ENCODE measurements around the gene CADM2. TPM values are rescaled to one million over a fixed set of nuclear protein-coding genes. Genes with fewer than 3 reads are reported as not detected.
"Not testable (repeated sequence)": the region's sequence is repeated elsewhere in the genome, so short reads cannot be mapped to it uniquely, and the experiment has no call there.

Gene CADM2
- total RNA-seq, 2 experiments from 2014 or later = 0.30 to 0.58 TPM

GRCh38 chr3:85660451-85660850, 701.7 kb downstream of the CADM2 start:
- Mint-ChIP-seq H3K27me3 (no peaks in the 10 kb centered on the region), H3K36me3 (no peaks in the 10 kb centered on the region), H3K27ac (no peak overlapping the region), H3K4me3 (no peak overlapping the region), H3K4me1 (no peaks in the 10 kb centered on the region), H3K9me3 (ENCODE audit: low read depth) (no peaks in the 10 kb centered on the region)
- CTCF ChIA-PET = no interaction called here
- ATAC-seq (no peak), DNase-seq (no peak)

- Mint-ChIP-seq H3K9me3 (ENCODE audit: low read depth) (peaks cover 2% of the 10 kb centered on the region), H3K36me3 (no peaks in the 10 kb centered on the region), H3K27ac (no peak overlapping the region), H3K4me1 (no peaks in the 10 kb centered on the region), H3K27me3 (no peaks in the 10 kb centered on the region), H3K4me3 (no peak overlapping the region)
- no peak for DNase-seq
- CTCF ChIA-PET = no interaction called here
- no peak for ATAC-seq
These were observed 703.7 kb downstream of the CADM2 start for GRCh38 chr3:85662462-85662861.

- H3K36me3 Mint-ChIP-seq = no peaks in the 10 kb centered on the region
- H3K27ac Mint-ChIP-seq = no peak overlapping the region
- no peaks in the 10 kb centered on the region for H3K27me3 Mint-ChIP-seq
- DNase-seq = no peak
- CTCF ChIA-PET = no interaction called here
- no peaks in the 10 kb centered on the region for H3K4me1 Mint-ChIP-seq
- no peak for ATAC-seq
- H3K9me3 Mint-ChIP-seq (ENCODE audit: low read depth) = peaks cover 4% of the 10 kb centered on the region
- no peak overlapping the region for H3K4me3 Mint-ChIP-seq
These were observed 709.0 kb downstream of the CADM2 start for GRCh38 chr3:85667744-85668143.

GRCh38 chr3:85670634-85671205, 711.9 kb downstream of the CADM2 start:
- CTCF ChIA-PET = no interaction called here
- DNase-seq (no peak), ATAC-seq (no peak)
- no peaks in the 10 kb centered on the region for H3K36me3 Mint-ChIP-seq
- H3K9me3 Mint-ChIP-seq (ENCODE audit: low read depth) = peaks cover 6% of the 10 kb centered on the region
- no peak overlapping the region for H3K4me3 Mint-ChIP-seq
- H3K27ac Mint-ChIP-seq = no peak overlapping the region
- H3K27me3 Mint-ChIP-seq = no peaks in the 10 kb centered on the region
- no peaks in the 10 kb centered on the region for H3K4me1 Mint-ChIP-seq

GRCh38 chr3:85672761-85673160, 714.0 kb downstream of the CADM2 start:
- H3K36me3 Mint-ChIP-seq = no peaks in the 10 kb centered on the region
- CTCF ChIA-PET = no interaction called here
- no peak overlapping the region for H3K4me3 Mint-ChIP-seq
- no peaks in the 10 kb centered on the region for H3K4me1 Mint-ChIP-seq
- peaks cover 4% of the 10 kb centered on the region for H3K9me3 Mint-ChIP-seq (ENCODE audit: low read depth)
- no peaks in the 10 kb centered on the region for H3K27me3 Mint-ChIP-seq
- H3K27ac Mint-ChIP-seq = no peak overlapping the region
- DNase-seq (no peak), ATAC-seq (no peak)

- H3K4me1 Mint-ChIP-seq = no peaks in the 10 kb centered on the region
- CTCF ChIA-PET = no interaction called here
- no peaks in the 10 kb centered on the region for H3K27me3 Mint-ChIP-seq
- no peak overlapping the region for H3K4me3 Mint-ChIP-seq
- H3K36me3 Mint-ChIP-seq = no peaks in the 10 kb centered on the region
- H3K9me3 Mint-ChIP-seq (ENCODE audit: low read depth) = no peaks in the 10 kb centered on the region
- ATAC-seq = no peak
- no peak for DNase-seq
- H3K27ac Mint-ChIP-seq = no peak overlapping the region
These were observed 719.9 kb downstream of the CADM2 start for GRCh38 chr3:85678713-85679112.

- H3K27ac Mint-ChIP-seq = no peak overlapping the region
- CTCF ChIA-PET = no interaction called here
- no peaks in the 10 kb centered on the region for H3K4me1 Mint-ChIP-seq
- ATAC-seq (no peak), DNase-seq (no peak)
- no peaks in the 10 kb centered on the region for H3K36me3 Mint-ChIP-seq
- no peaks in the 10 kb centered on the region for H3K27me3 Mint-ChIP-seq
- H3K9me3 Mint-ChIP-seq (ENCODE audit: low read depth) = peaks cover 6% of the 10 kb centered on the region
- no peak overlapping the region for H3K4me3 Mint-ChIP-seq
These were observed 723.1 kb downstream of the CADM2 start for GRCh38 chr3:85681906-85682305.

- no peaks in the 10 kb centered on the region for H3K36me3 Mint-ChIP-seq
- H3K9me3 Mint-ChIP-seq (ENCODE audit: low read depth) = peaks cover 7% of the 10 kb centered on the region
- no peak for DNase-seq
- H3K4me3 Mint-ChIP-seq = no peak overlapping the region
- H3K27me3 Mint-ChIP-seq = no peaks in the 10 kb centered on the region
- H3K27ac Mint-ChIP-seq = no peak overlapping the region
- CTCF ChIA-PET = no interaction called here
- no peaks in the 10 kb centered on the region for H3K4me1 Mint-ChIP-seq
- no peak for ATAC-seq
These were observed 732.4 kb downstream of the CADM2 start for GRCh38 chr3:85691196-85691595.

GRCh38 chr3:85697156-85697555, 738.4 kb downstream of the CADM2 start:
- H3K27ac Mint-ChIP-seq = no peak overlapping the region
- H3K27me3 Mint-ChIP-seq = no peaks in the 10 kb centered on the region
- no peak overlapping the region for H3K4me3 Mint-ChIP-seq
- ATAC-seq (no peak), DNase-seq (no peak)
- CTCF ChIA-PET = no interaction called here
- peaks cover 2% of the 10 kb centered on the region for H3K9me3 Mint-ChIP-seq (ENCODE audit: low read depth)
- no peaks in the 10 kb centered on the region for H3K4me1 Mint-ChIP-seq
- H3K36me3 Mint-ChIP-seq = no peaks in the 10 kb centered on the region

- DNase-seq (no peak), ATAC-seq (no peak)
- CTCF ChIA-PET = no interaction called here
- Mint-ChIP-seq H3K9me3 (ENCODE audit: low read depth) (peaks cover 2% of the 10 kb centered on the region), H3K36me3 (no peaks in the 10 kb centered on the region), H3K4me3 (no peak overlapping the region), H3K27me3 (no peaks in the 10 kb centered on the region), H3K4me1 (no peaks in the 10 kb centered on the region), H3K27ac (no peak overlapping the region)
These were observed 747.3 kb downstream of the CADM2 start for GRCh38 chr3:85706130-85706529.

GRCh38 chr3:85708325-85708724, 749.5 kb downstream of the CADM2 start:
- H3K36me3 Mint-ChIP-seq; H3K9me3 Mint-ChIP-seq (ENCODE audit: low read depth); ATAC-seq; CTCF ChIA-PET; DNase-seq; H3K4me3 Mint-ChIP-seq; H3K27me3 Mint-ChIP-seq; H3K4me1 Mint-ChIP-seq; H3K27ac Mint-ChIP-seq: not testable (repeated sequence)

- no peaks in the 10 kb centered on the region for H3K27me3 Mint-ChIP-seq
- no peak overlapping the region for H3K27ac Mint-ChIP-seq
- no peak for ATAC-seq
- no peak overlapping the region for H3K4me3 Mint-ChIP-seq
- H3K36me3 Mint-ChIP-seq = no peaks in the 10 kb centered on the region
- CTCF ChIA-PET = no interaction called here
- H3K4me1 Mint-ChIP-seq = no peaks in the 10 kb centered on the region
- peaks cover 2% of the 10 kb centered on the region for H3K9me3 Mint-ChIP-seq (ENCODE audit: low read depth)
- no peak for DNase-seq
These were observed 750.6 kb downstream of the CADM2 start for GRCh38 chr3:85709346-85709892.

- DNase-seq (no peak), ATAC-seq (no peak)
- no peak overlapping the region for H3K27ac Mint-ChIP-seq
- peaks cover 4% of the 10 kb centered on the region for H3K9me3 Mint-ChIP-seq (ENCODE audit: low read depth)
- no peak overlapping the region for H3K4me3 Mint-ChIP-seq
- CTCF ChIA-PET = no interaction called here
- H3K27me3 Mint-ChIP-seq = no peaks in the 10 kb centered on the region
- no peaks in the 10 kb centered on the region for H3K36me3 Mint-ChIP-seq
- H3K4me1 Mint-ChIP-seq = no peaks in the 10 kb centered on the region
These were observed 751.7 kb downstream of the CADM2 start for GRCh38 chr3:85710490-85710889.

GRCh38 chr3:85721409-85722145, 762.8 kb downstream of the CADM2 start:
- DNase-seq = no peak
- CTCF ChIA-PET = no interaction called here
- no peak for ATAC-seq
- no peaks in the 10 kb centered on the region for H3K36me3 Mint-ChIP-seq
- no peak overlapping the region for H3K27ac Mint-ChIP-seq
- no peaks in the 10 kb centered on the region for H3K4me1 Mint-ChIP-seq
- H3K27me3 Mint-ChIP-seq = no peaks in the 10 kb centered on the region
- H3K4me3 Mint-ChIP-seq = no peak overlapping the region
- peaks cover 2% of the 10 kb centered on the region for H3K9me3 Mint-ChIP-seq (ENCODE audit: low read depth)
